Psoas muscle (tissue), 8 donors: ENCODE data around the gene SMIM36. TPM values are rescaled to one million over a fixed set of nuclear protein-coding genes. Genes with fewer than 3 reads are reported as not detected.

ENCODE experiments used
- ATAC-seq, 4 donors: fragments of 200-7000 bp; cut with Tn5 transposase; one replicate each; pipeline ENCODE4 v1.9.1; 2020; ENCODE audit warnings: moderate library complexity in 3 of 4, mild to moderate bottlenecking in 2 of 4
- DNase-seq, 2 donors: peaks; one replicate each; pipeline ENCODE4 v3.0.0-alpha.2; 2020
- H3K27ac ChIP-seq: fragments of 200-600 bp; one replicate; pipeline ENCODE4 v1.8.0; 2022
- H3K27me3 ChIP-seq, 3 donors: fragments of 200-600 bp in 1 of 3; one replicate each; pipeline versions ENCODE4 v1.6.1 to v1.8.0; 2013 to 2022; ENCODE audit warnings: low read length in 2 of 3, mild to moderate bottlenecking in 2 of 3, moderate library complexity in 1 of 3; ENCODE audit not compliant: insufficient read depth in 3 of 3
- H3K36me3 ChIP-seq, 2 donors: fragments of 200-600 bp in 1 of 2; one replicate each; pipeline versions ENCODE4 v1.6.1 to v1.8.0; 2013 to 2022; ENCODE audit warnings: low read depth in 1 of 2, mild to moderate bottlenecking in 1 of 2, moderate library complexity in 1 of 2; ENCODE audit not compliant: insufficient read depth in 1 of 2
- H3K4me1 ChIP-seq: fragments of 200-600 bp; one replicate; pipeline ENCODE4 v1.8.0; 2022
- H3K4me3 ChIP-seq: fragments of 200-600 bp; one replicate; pipeline ENCODE4 v1.8.0; 2022; ENCODE audit warnings: mild to moderate bottlenecking
- H3K9me3 ChIP-seq: fragments of 200-600 bp; one replicate; pipeline ENCODE4 v1.8.0; 2022
- CTCF ChIP-seq: fragments of 200-600 bp; IDR thresholded peaks from one replicate; pipeline ENCODE4 v1.8.0; 2022; ENCODE audit warnings: antibody characterized with exemption
- WGBS, 3 donors: extraction: QIAGEN DNeasy Blood & Tissue Kit; methylation state at CpG; one replicate each; pipeline versions ENCODE4 v1.1.6 to v1.1.7; 2013; 5-methylcytosine and 5-hydroxymethylcytosine counted together
- intact Hi-C, 2 donors: fragments of 100-400 bp; cut with DNase I; formaldehyde crosslinking; loops; one replicate each; pipeline versions ENCODE4 v1.11.0 to v1.14.2; 2022
- long read RNA-seq, 2 donors: library from polyadenylated mRNA; unstranded; transcript quantifications; one replicate each; pipeline ENCODE4 v2.0.0, GENCODE V29; 2021
- polyA plus RNA-seq, 3 donors: library from polyadenylated mRNA; stranded (reverse); fragments of 200-250 nt; gene quantifications; one replicate each; pipeline ENCODE4 v1.2.3, GENCODE V29; 2013
- total RNA-seq, 4 donors: library from RNA; stranded (reverse); fragmentation: NEBNext Ultra II Directional in 2 of 4; extraction: Animal tissue kit (Norgen Biotek cat#: 25700) in 2 of 4; gene quantifications; one replicate each; pipeline versions ENCODE4 v1.2.1 to v1.2.4, GENCODE V29; 2021 to 2023
- donor health status: healthy with polysubstance abuse.
- donor health status: DM: no; HTN: no; CAD: no; lungs with moderate emphysema.
- donor health status: Bipolar disorder and iron deficiency.
- donor health status: healthy.
- donor health status: DM: yes; HTN: yes; CAD: no.
- donor health status: DM: no; HTN: no; CAD: no.
- donor health status: DM: no; HTN: no; CAD: no.
- donor health status: DM: yes; HTN: yes; CAD: no.

Gene SMIM36
- not detected for total RNA-seq
- not detected for polyA plus RNA-seq
- long read RNA-seq, donor 1, result 0 reads
- long read RNA-seq, donor 2, result 0 reads

DNA sequence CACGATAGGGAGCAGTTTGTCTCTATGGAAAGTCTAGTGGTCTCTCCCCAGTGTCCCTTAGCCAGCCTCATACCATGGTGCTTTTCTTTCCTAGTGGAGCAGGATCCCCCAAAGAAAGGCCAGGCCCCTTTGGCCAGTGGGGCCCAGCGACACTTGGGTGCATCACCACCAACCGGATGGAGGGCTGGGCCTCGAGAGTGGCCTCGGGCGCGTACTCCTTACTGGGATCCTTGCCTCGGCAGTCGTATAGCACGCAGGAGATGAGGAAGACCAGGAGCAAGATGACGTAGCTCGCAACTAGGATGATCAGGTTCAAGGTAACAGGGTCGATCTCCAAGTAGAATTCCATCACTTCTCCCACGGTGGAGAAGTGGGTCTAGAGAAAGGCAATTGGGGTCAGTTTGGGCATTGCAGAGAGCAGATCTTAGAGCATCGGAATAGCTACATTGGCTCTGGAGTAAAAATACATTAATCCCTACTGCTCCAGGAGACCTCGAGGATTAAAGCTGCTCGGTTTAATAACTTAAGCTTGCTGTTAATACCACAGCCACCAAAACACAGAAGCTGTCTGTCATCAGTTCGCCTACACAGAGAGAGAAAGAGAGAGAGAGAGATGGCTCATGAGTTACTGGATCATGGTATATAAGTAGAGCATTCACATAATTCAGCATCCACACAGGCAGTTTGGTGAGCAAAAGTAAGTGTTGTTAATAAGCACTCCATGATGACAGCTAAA, at the start of gene SMIM36:
SMIM36 (minus strand) TSS at position 467 of the 736 bp plus-strand sequence.
- Histone ChIP-seq H3K9me3 (no peaks in the 10 kb centered on the region), H3K4me1 (no peaks in the 10 kb centered on the region), H3K36me3 (no peaks in the 10 kb centered on the region), H3K27ac (no peak within 1 kb of the TSS), H3K27me3 (no peaks in the 10 kb centered on the region), H3K4me3 (no peak within 1 kb of the TSS)
- WGBS, 3 donors, result 88 to 91% (median 89%) methylated on average over 18 of the region's 18 CpGs
- DNase-seq (no peak), ATAC-seq (no peak)
- intact Hi-C loops, result loop anchor here (5.0 kb wide), 3 partner anchors 89 to 519 kb away; partner anchors contain the start of gene MMD (in 1 of the 2)
- no peak for TF ChIP-seq CTCF

GRCh38 chr17:55555772-55556171, 44.5 kb upstream of the SMIM36 start:
- ATAC-seq (no peak), DNase-seq (no peak)
- Histone ChIP-seq H3K4me1 (no peaks in the 10 kb centered on the region), H3K27ac (no peak overlapping the region), H3K9me3 (no peaks in the 10 kb centered on the region), H3K36me3 (no peaks in the 10 kb centered on the region), H3K27me3 (peaks cover 0 to 2% (median 0%) of the 10 kb centered on the region in 3 donors), H3K4me3 (no peak overlapping the region)
- intact Hi-C loops, result no loop called here
- no peak for TF ChIP-seq CTCF
- WGBS, 3 donors, result 73 to 77% (median 74%) methylated on average over 8 of the region's 8 CpGs

DNA sequence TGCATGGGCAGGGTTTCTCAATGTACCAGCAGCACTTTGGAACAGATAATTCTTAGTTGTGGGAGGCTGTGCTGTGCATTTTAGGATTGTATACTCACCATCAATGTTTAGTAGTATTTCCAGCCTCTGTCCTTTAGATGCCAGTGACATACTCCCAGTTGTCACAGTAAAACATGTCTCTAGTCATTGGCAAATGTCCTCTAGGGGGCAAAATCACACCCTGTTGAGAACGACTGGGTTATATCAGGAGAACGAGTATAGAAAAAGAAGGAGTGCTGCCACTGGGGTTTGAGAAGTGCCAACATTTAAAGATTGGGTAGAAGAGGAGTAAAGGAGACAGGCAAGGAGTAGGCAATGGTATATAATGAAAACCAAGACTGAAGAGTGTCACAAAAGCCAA, 37.9 kb upstream of the SMIM36 start:
- 25 to 30% (median 26%) methylated on average over 2 of the region's 2 CpGs for WGBS, 3 donors
- Histone ChIP-seq H3K4me3 (no peak overlapping the region), H3K27me3 (peaks cover 0 to 4% (median 3%) of the 10 kb centered on the region in 3 donors), H3K9me3 (peaks cover 5% of the 10 kb centered on the region), H3K4me1 (no peaks in the 10 kb centered on the region), H3K27ac (no peak overlapping the region), H3K36me3 (no peaks in the 10 kb centered on the region)
- intact Hi-C loops, result no loop called here
- ATAC-seq, result peak in 1 of 4 donors; percentile 40
- TF ChIP-seq CTCF, result no peak
- no peak for DNase-seq

DNA sequence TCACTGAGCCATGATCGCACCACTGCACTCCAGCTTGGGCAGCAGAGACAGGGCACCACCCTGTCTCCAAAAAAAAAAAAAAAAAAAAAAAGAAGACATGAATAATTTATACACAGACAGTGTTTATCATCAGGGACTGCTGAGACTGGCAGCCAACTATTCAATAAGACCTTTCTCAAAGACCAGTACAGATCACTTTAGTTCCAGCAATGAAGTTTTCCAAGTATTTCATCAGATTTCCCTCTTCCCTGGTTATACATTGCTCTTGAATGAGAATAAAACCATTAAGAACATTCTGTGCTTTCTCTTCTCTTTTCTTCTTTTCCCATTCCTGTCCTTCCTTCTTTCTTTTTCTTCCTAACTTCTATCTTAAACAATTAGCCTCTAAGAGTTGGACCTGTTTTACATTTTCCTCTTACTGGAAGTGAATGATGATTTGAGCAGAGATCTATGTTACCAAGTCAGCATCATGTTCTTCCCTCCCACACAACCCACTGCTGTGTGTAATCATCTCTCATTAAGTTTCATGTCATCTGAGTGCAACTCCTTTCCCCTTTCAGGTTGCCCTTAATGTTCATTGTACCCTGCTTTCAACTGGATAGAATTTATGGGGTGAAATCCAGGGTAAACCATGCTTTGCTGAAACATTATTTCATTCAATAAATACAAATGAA, 35.9 kb upstream of the SMIM36 start:
- intact Hi-C loops, result no loop called here
- ATAC-seq (no peak), DNase-seq (no peak)
- no peak for TF ChIP-seq CTCF
- H3K4me3 ChIP-seq, result no peak overlapping the region
- no peak overlapping the region for H3K27ac ChIP-seq
- WGBS, 3 donors, result 77 to 92% (median 80%) methylated on average over 1 of the region's 1 CpG
- H3K4me1 ChIP-seq, result no peaks in the 10 kb centered on the region
- no peaks in the 10 kb centered on the region for H3K36me3 ChIP-seq
- peaks cover 5% of the 10 kb centered on the region for H3K9me3 ChIP-seq
- H3K27me3 ChIP-seq, result peaks cover 0 to 7% (median 3%) of the 10 kb centered on the region in 3 donors
